RPMI7951 (cell line): ENCODE results near the gene TRIM46. TPM values are rescaled to one million over a fixed set of nuclear protein-coding genes. Genes with fewer than 3 reads are reported as not detected.

ENCODE experiments used
- DNase-seq: peaks from one replicate; pipeline ENCODE4 v3.0.0-alpha.2; 2012; ENCODE audit warnings: low read depth
- total RNA-seq: library from RNA; depleted of rRNA; stranded (reverse); fragments of >200 nt; shearing (Covaris generic); gene quantifications from 2 replicates; pipeline ENCODE4 v1.2.3, GENCODE V29; 2014

The TRIM46 gene
- total RNA-seq, 1 experiment from 2014 or later, result 2.9 TPM

DNA sequence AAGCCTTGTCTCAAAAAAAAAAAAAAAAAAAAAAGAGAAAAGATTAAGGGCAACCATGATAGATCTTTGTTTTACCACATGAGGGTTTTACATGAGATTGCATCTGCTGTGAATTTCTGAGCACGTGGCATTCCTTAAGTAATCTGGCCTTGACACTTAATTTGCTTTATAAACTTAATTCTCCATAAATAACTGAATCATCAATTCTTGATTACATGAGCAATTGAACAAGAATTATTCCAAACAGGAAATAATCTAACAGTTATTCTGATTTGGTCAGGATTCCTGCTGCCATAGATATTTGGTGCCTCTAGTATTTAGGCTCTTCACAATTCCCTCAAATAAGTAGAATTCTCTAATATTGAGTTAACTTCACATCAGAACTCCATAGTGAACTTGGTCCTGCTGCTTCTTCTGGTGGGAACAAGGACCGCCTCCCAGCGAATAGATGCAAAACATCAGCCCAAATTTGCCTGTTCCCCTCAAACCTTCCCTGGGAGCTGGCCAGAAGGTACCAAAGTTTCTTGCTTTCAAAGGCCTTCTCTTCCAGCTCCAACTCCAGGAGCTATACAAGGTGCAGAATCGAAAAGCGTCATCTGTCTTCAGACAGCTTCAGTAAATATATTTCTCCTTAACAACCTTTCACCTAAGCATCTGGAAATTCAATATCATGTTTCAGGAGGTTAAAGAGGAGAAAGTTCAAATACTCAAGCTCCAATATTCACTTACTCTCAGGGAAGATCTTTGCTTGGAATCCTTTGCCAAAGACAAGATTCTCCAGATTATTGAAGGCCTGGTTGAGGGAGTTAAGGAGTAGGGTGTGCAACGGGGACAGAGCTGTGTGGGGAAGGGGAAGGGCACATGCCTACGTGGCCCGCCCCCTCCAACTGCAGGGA is 1.6 kb upstream of the TRIM46 start:
- DNase-seq, result no peak

DNA sequence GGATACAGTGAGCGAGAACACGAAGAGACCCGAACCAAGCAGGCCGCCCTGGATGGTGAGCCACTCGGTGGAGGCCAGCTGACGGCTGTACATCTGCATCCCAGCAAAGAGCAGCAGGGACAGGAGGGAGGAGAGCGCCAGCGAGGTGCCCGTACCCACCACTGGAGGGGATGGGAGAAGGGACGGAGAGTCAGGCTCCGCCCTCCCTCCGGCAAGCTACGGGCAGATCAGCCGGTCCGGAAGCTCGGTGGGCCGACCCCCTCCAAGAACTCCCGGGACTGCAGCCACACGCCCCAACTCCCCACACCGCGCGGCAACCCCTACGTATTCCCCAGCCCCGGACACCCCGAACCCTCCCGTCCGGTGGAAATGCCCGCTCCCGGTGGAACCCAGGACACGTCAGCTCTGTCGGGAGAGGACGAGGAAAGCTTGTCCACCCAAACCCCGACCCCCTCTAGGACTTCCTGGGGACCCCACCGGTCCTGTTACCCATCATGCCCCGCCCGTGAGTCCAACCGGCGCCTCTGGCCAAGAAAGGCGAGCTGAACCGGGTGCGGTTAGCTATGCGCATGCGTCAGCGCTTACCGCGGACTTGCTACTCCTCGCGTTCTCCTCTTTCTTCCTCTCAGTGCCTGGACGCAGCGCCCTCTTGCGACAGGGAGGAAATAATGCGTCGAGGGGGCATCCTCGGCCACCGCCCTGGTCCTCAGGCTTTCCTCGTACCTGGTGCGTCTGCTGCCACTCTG is 744 bp upstream of the TRIM46 start, which contains the start of gene KRTCAP2:
TSS of gene KRTCAP2 (minus strand) at position 573 of the 746 bp plus-strand sequence. CDS start at position 493, 80 bp downstream.
- DNase-seq, result peak; percentile 92

DNA sequence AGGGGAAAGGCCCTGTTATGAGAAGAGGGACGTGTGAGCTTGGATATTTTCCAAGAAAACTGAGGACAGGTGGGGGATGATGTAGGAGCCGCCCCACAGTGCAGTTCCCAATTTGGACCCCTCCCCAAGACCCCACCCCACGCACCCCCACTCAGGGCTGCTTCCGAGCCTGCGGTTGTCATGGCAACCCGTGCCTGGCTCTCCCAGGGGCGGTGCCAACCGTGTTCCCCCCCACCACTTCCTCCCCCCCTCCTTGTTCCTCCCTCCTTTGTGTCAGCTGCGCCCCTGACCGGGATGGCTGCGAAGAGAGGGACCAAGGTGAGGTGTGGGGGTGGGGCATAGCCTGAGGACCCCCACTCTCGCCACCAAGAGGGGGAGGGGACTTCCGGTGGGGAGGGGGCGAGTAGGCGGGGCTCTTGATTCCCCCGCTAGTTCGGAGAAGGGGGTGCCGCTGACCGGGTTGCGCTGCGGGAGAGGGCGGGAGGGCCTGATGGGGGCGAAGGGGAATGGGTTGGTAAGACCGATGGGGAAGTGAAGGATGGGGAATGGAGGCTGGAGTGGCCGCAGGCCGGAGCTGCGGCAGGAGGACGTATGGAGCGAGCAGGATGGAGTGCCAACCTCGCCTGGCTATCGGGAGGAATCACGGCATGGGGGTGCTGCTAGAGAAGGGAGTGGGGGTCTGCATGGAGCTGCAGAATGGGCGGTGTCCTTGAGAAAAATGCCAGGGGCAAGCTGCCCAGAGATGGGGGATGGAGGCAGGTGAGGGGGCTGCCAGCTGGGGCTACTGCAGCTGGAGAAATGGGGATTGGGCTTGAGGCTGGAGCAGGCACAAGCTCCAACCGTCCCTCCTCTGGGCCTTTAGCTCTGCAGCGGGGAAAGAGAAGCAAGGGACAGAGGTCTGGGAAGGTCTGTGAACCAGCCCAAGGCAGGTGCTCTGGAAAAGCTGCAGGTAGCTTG is 953 bp downstream of the TRIM46 start:
- peak; percentile 38 for DNase-seq

DNA sequence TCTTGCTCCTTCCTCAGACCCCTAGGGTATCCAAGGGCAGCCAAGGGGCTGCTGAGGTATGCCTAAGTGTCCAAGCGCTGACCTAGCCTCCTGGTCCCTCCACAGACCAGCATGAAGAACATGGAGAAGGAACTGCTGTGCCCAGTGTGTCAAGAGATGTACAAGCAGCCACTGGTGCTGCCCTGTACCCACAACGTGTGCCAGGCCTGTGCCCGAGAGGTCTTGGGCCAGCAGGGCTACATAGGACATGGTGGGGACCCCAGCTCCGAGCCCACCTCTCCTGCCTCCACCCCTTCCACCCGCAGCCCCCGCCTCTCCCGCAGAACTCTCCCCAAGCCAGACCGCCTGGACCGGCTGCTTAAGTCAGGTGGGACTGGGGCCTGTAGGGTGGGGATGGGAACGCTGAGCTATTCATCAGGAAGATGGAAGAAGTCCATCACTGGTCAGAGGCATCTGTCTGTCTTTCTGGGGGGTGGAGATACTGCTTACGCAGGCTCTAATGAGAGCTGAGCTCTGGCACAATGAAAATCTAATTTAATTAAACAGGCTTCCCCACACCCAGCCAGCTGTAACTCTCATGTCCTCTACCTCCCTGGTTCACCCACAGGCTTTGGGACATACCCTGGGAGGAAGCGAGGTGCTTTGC is 1.8 kb downstream of the TRIM46 start:
- DNase-seq, result no peak

DNA sequence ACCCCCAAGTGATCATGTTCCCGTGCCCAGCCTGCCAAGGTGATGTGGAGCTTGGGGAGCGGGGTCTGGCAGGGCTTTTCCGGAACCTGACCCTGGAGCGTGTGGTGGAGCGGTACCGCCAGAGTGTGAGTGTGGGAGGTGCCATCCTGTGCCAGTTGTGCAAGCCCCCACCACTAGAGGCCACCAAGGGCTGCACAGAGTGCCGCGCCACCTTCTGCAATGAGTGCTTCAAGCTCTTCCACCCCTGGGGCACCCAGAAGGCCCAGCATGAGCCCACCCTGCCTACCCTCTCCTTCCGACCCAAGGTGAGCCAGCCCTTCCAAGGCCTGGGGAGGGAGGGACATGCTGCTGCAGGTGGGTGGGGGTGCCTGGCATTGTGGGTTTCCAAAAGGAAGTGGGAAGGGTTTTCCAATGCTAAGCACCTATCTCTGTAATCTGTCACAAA is 2.3 kb downstream of the TRIM46 start:
- no peak for DNase-seq

DNA sequence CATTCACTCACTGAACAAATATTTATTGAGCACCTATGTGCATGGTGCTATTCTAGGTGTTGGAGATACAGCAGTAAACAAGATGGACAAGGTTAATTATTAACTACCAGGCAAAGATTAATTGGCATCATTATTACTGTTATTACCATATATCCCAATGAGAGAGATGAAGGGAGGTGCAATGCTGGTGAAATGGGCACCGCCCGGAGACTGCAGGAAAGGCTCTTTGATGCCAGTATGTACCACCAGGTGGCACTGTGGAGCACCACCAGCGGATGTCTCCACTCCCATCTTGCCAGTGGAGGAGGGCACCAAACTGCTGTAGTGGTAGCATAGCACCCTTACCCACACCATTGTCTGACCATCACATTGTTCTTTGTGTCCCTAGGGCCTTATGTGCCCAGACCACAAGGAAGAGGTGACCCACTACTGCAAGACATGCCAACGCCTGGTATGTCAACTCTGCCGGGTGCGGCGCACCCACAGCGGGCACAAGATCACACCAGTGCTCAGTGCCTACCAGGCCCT is 3.0 kb downstream of the TRIM46 start:
- peak; percentile 67 for DNase-seq

DNA sequence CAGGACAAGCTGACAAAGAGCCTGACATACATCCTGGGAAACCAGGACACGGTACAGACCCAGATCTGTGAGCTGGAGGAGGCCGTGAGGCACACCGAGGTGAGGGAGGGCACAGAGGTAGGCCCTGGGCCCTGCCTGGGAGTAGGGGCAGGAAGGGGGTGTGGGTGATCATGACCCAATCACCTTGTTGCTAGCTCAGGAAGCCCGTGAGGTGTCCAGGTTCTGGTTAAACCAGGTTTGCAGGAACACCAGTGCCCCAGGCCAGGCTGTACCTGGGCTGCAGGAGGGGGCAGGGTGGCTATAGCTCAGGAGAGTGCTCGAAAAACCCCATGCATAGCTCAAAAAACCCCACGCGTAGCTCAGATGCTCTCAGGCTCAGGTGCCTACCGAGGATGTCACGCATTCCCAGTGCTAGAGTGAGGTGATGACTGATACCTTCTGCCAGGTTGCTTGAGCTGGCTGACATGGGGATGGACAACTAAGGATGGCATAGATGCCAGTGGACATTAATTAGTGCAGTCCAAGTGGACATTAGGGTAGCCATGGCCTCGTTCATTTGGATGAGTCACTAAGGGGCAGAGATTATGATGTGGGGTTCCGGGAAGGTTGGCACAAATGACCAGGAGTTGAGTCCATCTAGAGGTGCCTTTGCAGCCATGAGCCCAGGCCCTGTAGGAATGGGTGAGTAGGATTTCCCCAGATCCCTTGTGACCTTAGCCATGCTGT is 3.7 kb downstream of the TRIM46 start:
- DNase-seq, result no peak

DNA sequence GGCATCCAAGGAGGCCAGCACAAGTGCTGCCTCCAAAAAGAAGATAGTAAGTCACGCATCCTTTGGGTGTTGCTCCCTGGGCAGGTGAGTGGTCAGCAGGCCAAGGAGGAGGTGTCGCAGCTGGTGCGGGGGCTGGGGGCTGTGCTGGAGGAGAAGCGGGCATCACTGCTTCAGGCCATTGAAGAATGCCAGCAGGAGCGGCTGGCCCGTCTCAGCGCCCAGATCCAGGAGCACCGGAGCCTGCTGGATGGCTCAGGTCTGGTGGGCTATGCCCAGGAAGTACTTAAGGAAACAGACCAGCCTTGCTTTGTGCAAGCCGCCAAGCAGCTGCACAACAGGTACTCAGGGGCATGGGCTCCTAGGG is 4.3 kb downstream of the TRIM46 start:
- no peak for DNase-seq

DNA sequence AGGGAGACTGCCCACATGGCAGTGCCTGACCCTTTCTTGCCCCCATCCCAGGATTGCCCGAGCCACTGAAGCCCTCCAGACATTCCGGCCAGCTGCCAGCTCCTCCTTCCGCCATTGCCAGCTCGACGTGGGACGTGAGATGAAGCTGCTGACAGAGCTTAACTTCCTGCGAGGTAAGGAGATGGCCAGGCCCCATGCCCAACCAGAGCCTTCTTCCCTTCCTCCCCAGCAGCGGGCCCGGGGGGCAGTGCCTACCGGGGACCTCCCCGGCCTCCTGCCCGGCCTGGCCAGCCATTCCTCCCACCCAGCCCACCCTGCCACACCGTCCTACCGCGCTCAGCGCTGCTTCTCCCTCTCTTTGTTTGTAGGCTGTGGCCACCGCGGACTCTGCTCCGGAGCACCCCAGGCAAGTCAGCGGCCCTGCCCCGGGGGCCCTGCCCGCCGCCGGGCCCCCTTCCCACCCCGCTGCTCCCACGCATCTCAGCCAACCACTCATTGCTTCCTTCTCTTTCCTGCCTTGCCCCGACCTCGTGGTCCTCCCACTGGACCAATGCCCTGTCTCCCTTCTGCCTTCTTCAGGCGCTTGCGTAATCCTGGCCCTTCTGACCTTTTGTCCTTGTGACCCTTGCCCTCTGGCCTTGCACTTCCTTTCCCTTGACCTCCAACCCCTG is 4.9 kb downstream of the TRIM46 start:
- no peak for DNase-seq

DNA sequence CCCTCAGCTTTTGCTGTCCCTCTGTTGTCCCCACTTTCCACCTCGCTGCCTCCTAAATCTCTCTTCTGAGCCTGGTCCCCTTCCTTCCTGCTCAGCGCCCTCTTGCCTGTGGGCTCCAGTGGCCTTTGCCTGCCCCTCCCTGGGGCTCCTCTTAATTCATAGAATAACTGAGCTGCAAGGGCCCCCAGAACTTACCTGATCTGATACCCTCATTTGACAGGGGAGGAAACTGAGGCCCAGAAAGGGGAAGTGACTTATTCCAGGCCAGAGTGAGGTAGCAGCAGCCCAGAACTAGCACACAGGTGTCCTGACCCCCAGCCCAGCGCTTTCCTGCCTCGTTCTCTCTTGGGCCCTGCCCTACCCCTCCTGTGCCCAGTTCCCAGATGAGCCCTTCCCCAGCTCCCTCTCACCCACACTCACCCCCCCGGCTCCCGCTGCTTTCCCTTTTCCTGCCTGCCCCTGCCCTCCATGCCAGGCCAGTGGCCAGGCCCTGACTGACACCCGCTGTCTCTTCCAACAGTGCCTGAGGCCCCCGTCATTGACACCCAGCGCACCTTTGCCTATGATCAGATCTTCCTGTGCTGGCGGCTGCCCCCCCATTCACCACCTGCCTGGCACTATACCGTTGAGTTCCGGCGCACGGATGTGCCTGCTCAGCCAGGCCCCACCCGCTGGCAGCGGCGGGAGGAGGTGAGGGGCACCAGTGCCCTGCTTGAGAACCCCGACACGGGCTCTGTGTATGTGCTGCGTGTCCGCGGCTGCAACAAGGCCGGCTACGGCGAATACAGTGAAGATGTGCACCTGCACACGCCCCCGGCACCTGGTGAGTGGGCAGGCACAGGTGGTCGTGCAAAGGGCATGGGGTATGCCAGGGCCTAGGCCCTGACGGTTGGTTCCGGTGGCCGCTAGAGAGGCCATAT is 5.7 kb downstream of the TRIM46 start:
- no peak for DNase-seq

DNA sequence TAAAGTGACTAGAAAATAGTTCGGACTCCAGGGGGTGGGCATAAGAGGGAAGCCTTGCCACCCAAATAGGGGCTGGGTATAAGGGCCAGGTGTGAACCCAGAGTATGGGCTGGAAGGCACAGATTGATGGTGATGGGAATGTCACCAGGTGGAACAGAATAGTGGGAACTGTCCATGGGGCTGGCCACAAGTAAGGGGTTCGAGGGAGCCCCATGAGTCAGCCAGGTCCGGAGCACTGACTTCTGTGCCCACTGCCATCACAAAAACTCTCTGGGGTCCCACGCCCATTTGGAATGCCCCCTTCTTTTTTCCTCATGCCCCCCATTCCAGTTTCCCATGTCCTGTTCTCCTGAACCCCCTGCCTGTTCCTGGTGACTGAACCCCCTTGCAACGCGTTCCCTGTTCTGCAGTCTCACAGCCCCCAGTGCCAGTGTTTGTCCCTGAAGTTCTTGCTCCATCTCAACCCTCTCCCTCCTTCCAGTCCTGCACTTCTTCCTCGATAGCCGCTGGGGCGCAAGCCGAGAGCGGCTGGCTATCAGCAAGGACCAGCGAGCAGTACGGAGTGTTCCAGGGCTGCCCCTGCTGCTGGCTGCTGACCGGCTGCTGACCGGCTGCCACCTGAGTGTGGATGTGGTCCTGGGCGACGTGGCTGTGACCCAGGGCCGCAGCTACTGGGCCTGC is 7.9 kb downstream of the TRIM46 start:
- DNase-seq, result no peak

DNA sequence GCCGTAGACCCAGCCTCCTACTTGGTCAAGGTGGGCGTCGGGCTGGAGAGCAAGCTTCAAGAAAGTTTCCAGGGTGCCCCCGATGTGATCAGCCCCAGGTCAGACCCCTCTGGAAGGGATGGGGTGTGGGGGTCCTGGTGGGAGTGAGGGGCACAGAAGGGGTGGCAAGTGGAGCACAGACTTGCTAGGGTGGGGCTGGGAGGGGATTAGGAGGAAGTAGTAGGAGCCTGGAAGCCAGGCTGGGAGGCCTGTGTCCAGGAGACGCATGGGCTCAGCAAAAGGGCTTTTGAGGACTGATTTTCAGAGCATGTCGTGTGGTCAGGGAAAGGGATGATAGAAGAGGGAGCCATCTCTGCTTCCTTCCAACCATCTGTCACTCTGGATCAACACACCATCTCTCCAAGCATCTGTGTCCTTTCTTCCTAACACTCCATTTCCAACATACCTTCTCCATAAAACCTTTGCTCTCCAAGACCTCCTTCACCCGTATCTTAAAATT is 8.5 kb downstream of the TRIM46 start:
- no peak for DNase-seq

DNA sequence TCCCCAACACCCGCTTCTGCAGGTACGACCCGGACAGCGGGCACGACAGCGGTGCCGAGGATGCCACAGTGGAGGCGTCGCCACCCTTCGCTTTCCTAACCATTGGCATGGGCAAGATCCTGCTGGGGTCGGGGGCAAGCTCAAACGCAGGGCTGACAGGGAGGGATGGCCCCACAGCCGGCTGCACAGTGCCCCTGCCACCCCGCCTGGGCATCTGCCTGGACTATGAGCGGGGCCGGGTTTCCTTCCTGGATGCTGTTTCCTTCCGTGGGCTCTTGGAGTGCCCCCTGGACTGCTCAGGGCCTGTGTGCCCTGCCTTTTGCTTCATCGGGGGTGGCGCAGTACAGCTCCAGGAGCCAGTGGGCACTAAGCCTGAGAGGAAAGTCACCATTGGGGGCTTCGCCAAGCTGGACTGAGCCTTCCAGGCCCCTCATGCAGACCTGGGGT is 10.1 kb downstream of the TRIM46 start:
- DNase-seq, result no peak

DNA sequence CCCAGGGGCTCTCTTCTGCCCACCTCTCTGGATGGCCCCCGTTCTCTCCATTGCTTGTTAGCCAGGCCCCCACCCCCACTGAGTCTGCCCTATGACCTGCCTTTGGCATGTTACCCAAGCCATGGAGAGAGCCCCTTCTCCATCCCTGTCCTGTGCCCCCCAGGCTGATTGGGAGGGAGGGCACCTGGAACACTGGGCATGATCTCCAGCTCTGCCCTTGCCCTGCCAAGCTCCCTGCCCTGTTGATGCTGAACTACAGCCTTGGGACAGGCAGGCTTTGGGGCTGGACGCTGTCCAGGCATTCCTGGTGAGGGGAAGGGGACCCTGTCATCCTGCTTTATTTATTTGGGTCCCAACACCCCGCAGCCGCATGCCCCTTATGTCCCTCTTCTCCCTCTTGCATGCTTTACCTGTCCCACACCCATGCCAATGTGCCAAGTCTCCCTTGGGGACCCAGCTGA is 10.7 kb downstream of the TRIM46 start:
- no peak for DNase-seq

DNA sequence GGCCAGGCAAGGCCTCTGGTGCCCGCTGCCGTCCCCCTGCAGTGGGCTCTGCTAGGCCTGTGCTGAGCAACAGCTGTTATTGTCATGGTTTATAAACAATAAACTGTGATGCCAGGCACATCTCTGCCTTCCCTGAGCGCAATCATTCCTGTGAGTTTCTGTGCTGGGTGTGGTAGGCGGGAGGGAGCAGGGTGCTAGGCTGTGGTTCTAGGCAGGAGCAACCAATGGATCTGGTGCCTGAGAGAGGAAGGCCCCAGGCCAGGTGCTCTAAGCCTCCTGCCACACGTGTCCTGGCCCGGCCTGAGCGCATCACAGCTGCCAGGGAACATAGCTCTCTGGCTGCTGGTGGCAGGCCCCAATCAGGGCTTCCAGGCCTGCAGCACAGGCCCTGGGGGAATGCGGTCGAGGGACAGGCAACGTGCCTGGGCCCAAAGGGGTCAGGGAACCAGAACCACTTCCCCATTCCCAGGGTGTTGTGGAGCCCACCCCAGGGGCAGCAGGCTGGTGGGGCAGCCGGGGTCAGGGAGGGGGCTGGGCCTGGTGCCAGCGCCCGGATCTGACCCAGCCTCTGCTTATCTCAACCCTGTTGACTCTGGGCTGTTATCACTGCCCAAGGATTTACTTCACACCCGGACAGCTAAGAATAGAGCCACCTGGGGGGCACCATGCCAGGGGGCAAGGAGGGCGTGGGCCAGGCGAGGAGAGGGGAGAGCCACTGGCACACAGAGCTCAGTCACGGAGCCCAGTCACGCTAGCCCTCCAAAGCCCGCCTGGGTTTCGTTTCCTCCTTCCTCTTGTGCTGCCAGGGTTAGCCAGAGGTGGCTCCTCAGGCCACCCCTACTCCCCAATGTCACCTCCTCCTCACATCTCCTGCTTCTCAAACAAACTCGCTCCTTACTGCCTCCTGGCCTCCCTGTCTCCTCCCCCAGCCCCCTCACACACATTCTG is 11.5 kb downstream of the TRIM46 start:
- DNase-seq, result no peak

DNA sequence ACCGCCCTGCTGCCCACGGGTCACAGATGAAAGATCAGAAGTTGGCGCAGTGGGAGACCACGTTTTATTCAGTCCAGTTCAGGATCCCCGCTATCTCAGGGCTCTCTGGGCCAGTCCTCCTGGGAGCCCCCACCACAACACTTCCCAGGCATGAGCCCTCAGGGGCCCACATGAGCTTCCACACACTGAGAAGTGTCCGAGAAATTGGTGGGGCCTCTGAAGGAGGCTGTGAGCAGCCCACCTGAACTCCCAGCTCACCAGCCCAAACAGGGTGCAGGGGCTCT is 12.1 kb downstream of the TRIM46 start:
- DNase-seq, result no peak
